ENCODE results near the gene FABP3.
"Not testable (repeated sequence)": the region's sequence is repeated elsewhere in the genome, so short reads cannot be mapped to it uniquely, and the experiment has no call there.

FABP3 gene

GRCh38 chr1:31390071-31390470 lies 17.2 kb upstream of the FABP3 start:
- no peak for TF ChIP-seq CTCF (conservative IDR thresholded peaks at IDR 0.05; ENCODE audit: low read depth, low read length)
- DNase-seq (ENCODE audit: low read depth): no peak
- H3K4me3 ChIP-seq (ENCODE audit: low read length): no peak overlapping the region

- TF ChIP-seq CTCF (conservative IDR thresholded peaks at IDR 0.05; ENCODE audit: low read depth, low read length): no peak
- no peak overlapping the region for H3K4me3 ChIP-seq (ENCODE audit: low read length)
- DNase-seq (ENCODE audit: low read depth): no peak
These were observed 16.7 kb upstream of the FABP3 start for GRCh38 chr1:31389616-31390015.

- DNase-seq (ENCODE audit: low read depth): no peak
- H3K4me3 ChIP-seq (ENCODE audit: low read length): no peak overlapping the region
- TF ChIP-seq CTCF (conservative IDR thresholded peaks at IDR 0.05; ENCODE audit: low read depth, low read length): no peak
These were observed 14.7 kb upstream of the FABP3 start for GRCh38 chr1:31387612-31388011.

- H3K4me3 ChIP-seq (ENCODE audit: low read length); DNase-seq (ENCODE audit: low read depth): not testable (repeated sequence)
These were observed 13.8 kb upstream of the FABP3 start for GRCh38 chr1:31386576-31387243.

GRCh38 chr1:31383967-31384366 lies 11.1 kb upstream of the FABP3 start:
- TF ChIP-seq CTCF (conservative IDR thresholded peaks at IDR 0.05; ENCODE audit: low read depth, low read length): no peak
- no peak overlapping the region for H3K4me3 ChIP-seq (ENCODE audit: low read length)
- no peak for DNase-seq (ENCODE audit: low read depth)

GRCh38 chr1:31382379-31382989 lies 9.6 kb upstream of the FABP3 start:
- TF ChIP-seq CTCF (conservative IDR thresholded peaks at IDR 0.05; ENCODE audit: low read depth, low read length): no peak
- no peak for DNase-seq (ENCODE audit: low read depth)
- no peak overlapping the region for H3K4me3 ChIP-seq (ENCODE audit: low read length)

GRCh38 chr1:31381394-31382294 lies 8.8 kb upstream of the FABP3 start:
- H3K4me3 ChIP-seq (ENCODE audit: low read length): no peak overlapping the region
- TF ChIP-seq CTCF (conservative IDR thresholded peaks at IDR 0.05; ENCODE audit: low read depth, low read length): no peak
- DNase-seq (ENCODE audit: low read depth): no peak
